ENCODE results near the gene POTEG.
A peak's percentile ranks its signal among the peaks of the same experiment; 100 is the strongest.
"Not testable (repeated sequence)": the region's sequence is repeated elsewhere in the genome, so short reads cannot be mapped to it uniquely, and the experiment has no call there.

Gene POTEG

GRCh38 chr14:19434241-19434640 is at the start of gene POTEG:
TSS of gene POTEG (minus strand) at chr14:19434341. CDS start at chr14:19434289, 52 bp downstream.
- DNase-seq = not testable (repeated sequence)

DNA sequence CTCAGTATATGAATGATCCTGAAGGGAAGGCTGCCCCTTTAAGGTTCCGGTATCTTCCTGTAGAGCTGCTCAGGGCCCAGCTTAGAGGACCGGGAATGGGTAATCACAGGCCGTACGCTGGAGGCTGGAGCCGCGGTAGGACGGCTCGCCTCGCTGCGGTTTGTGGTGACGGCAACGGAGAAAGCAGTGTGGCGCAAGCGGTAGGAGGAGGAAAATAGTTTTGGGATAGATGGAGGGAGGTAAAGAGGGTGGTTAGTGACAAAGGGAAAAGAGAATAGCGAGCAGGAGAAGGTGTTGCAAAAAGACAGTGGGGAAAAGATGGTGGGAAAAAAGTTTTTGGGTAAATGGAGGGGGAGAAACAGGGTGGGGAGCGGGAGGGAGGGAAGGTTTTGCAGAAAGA is 48.0 kb upstream of the POTEG start:
- DNase-seq = not testable (repeated sequence)

- not testable (repeated sequence) for DNase-seq
Observed at GRCh38 chr14:19481421-19481820, 47.3 kb upstream of the POTEG start.

- DNase-seq = not testable (repeated sequence)
Observed at GRCh38 chr14:19480491-19480890, 46.4 kb upstream of the POTEG start.

DNA sequence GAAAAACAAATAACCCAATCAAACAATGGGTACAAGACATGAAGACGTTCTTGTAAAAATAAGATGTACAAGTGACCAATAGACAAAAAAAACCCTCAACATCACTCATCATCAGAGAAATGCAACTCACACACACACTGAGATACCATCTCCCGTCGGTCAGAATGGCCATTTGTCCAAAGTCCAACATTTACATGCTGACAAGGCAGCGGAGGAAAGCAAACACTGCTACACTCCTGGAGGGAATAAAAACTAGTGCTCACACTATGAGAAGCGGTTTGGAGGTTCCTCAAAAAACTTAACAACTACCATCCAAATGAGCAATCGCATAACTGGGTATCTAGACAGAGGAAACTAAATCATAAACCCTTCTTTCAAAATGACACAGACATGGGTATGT is 11.6 kb upstream of the POTEG start:
- DNase-seq = not testable (repeated sequence)

GRCh38 chr14:19439826-19440225 is 5.7 kb upstream of the POTEG start:
- DNase-seq = not testable (repeated sequence)

- not testable (repeated sequence) for DNase-seq
Observed at GRCh38 chr14:19439219-19439618, 5.1 kb upstream of the POTEG start.

DNA sequence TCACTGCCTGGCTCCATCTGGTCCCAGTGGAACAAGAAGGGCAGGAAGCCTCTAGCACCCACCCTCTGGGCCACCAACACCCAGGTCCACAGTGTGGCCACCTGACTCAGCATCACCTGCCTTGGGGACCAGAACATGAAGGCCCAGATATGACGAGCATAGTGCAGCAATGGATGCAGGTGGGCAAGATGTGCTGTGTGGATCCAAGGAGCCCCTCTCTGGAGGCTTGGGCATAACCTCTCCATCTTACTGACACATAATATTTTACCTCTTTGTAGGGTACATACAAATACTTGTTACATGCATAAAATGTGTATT is 2.9 kb upstream of the POTEG start:
- not testable (repeated sequence) for DNase-seq

- DNase-seq = not testable (repeated sequence)
Observed at GRCh38 chr14:19436311-19437125, 2.4 kb upstream of the POTEG start.

DNA sequence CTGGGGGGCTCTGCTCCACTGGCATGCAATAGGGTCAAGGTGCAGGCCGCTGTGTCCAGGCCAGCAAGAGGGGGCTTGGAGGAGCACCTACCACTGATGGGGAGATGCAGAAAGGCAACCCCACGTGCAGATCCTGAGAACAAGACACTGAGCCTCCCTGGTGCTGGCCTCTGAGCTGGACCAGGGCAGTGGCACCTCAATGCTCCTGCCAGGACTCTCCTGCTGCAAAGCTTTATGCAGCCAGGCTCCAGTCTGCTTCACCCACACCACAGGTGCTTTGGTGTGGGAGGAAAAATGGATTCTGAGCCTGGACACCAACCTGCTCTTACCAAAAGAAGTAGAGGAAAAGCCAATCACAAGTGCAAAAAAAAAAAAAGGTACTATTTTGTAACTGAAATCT is 1.7 kb upstream of the POTEG start:
- DNase-seq = not testable (repeated sequence)

DNA sequence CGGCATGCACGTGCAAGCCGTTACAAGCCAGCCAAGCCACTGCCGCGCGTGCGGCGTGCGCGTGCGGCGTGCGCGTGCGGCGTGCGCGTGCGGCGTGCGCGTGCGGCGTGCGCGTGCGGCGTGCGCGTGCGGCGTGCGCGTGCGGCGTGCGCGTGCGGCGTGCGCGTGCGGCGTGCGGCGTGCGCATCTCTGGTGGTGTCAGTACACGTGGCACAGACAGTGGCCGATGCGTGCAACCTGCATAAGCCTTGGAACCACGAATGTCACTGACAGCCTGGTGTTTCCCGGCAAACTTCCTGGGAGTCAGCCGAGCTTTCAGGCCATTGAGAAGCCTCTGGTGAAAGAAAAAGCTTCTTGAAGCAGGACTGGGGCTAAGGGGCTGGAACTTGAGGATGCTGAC is 750 bp upstream of the POTEG start:
- DNase-seq = not testable (repeated sequence)

- DNase-seq = not testable (repeated sequence)
Observed at GRCh38 chr14:19433765-19434164, 376 bp downstream of the POTEG start.

- not testable (repeated sequence) for DNase-seq
Observed at GRCh38 chr14:19408519-19408918, 25.6 kb downstream of the POTEG start.

DNA sequence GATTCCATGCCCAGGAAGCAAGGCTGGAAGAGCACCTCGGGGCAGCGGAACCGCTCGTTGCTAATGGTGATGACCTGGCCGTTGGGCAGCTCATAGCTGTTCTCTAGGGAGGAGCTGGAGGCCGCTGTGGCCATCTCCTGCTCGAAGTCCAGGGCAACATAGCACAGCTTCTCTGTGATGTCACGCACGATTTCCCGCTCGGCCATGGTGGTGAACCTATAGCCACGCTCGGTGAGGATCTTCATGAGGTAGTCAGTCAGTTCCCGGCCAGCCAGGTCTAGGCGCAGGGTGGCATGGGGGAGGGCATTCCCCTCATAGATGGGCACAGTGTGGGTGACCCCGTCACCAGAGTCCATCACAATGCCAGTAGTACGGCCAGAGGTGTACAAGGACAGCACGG is 32.0 kb downstream of the POTEG start:
- DNase-seq = not testable (repeated sequence)

DNA sequence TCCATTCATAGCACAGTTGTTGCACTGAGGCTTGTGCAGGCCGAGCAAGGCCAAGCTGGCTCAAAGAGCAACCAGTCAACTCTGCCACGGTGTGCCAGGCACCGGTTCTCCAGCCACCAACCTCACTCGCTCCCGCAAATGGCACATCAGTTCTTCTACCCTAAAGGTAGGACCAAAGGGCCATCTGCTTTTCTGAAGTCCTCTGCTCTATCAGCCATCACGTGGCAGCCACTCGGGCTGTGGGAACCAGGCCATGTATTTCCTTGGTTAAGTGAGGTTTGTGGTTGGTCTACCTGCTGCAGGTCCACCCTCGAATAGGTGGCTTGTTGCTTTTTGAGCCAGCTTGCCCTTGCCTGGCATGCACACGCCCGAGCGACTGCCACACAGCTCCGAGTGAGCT is 39.4 kb downstream of the POTEG start:
- not testable (repeated sequence) for DNase-seq

DNA sequence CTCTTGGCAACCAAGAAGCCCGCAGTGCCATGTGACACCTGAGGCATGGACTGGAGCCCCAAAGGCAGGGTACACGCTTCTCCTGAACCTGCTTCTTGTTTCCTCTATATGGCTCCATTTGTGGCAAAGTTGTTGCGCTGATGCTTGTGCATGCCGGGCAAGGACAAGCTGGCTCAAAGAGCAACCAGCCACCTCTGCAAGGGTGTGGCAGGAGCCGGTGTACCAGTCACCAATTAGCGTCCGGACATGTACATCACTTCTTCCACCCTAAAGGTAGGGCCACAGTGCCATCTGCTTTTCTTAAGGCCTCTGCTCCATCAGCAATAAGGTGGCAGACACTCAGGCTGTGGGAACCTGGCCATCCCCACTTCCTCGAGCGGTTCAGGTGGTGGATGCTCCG is 43.9 kb downstream of the POTEG start:
- DNase-seq = peak; percentile 28

DNA sequence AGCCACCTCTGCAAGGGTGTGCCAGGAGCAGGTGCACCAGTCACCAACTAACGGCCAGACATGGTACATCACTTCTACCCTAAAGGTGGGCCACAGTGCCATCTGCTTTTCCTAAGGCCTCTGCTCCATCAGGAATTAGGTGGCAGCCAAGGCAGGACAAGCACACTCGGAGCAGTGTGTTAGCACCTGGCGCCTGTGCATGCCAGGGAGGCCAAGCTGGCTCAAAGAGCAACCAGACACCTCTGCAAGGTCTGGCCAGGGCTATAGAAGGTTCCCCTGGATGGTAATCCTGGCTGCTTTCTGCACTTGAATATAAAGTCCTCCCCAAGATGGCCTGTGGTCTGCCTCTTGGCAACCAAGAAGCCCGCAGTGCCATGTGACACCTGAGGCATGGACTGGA is 45.4 kb downstream of the POTEG start:
- DNase-seq = not testable (repeated sequence)

GRCh38 chr14:19386996-19387395 is 47.1 kb downstream of the POTEG start:
- DNase-seq = not testable (repeated sequence)

GRCh38 chr14:19386309-19386708 is 47.8 kb downstream of the POTEG start:
- DNase-seq = not testable (repeated sequence)

DNA sequence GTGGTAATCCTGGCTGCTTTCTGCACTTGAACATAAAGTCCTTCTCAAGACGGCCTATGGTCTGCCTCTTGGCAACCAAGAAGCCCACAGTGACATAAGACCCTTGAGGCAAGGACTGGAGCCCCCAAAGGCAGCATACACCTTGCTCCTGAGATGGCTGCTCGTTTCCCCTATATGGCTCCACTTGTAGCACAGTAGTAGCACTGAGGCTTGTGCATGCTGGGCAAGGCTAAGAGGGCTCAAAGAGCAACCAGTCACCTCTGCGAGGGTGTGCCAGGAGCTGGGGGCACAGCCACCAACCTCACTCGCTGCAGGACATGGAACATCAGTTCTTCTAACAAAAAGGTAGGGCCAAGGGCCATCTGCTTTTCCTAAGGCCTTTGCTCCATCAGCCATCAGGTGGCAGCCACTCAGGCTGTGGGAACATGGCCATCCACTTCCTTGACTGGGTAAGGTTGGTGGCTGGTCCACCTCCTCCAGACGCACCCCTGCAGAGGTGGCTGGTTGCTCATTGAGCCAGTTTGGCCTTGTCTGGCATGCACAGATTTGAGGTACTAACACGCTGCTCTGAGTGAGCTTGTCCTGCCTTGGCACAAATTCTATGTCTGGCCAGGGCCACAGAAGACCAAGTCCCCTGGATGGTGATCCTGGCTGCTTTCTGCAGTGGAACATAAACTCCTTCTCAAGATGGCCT is 49.9 kb downstream of the POTEG start:
- DNase-seq = not testable (repeated sequence)

GRCh38 chr14:19383008-19383584 is 51.0 kb downstream of the POTEG start:
- DNase-seq = not testable (repeated sequence)

DNA sequence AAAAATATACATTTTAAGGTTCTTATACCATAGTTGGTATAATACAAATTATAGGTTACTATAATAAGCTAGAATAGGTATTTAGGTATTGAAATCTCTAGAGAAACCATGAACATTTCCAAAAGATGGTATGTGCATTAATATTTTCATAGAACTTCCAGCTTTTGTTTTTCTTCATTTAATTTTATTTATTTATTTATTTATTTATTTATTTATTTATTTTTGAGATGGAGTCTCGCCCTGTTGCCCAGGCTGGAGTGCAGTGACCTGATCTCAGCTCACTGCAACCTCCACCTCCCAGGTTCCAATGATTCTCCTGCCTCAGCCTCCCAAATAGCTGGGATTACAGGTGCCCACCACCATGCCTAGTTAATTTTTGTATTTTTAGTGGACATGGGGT is 54.0 kb downstream of the POTEG start:
- not testable (repeated sequence) for DNase-seq

DNA sequence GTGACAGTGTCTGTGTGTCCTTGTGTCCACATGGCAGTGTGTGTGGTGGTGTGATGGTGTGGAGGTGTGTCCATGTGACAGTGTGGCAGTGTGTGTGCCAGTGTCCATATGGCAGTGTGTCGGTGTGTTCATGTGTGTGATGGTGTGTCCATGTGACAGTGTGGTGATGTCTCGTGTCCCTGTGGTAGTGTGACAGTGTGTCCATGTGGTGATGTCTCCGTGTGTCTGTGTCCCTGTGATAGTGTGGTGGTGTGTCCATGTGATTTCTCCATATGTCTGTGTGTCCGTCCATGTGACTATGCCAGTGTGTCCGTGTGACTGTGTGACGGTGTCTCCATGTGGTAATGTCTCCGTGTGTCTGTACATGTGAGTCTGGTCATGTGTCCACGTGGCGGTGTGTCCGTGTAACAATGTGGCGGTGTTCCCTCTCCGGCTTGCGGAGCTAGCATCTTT is 59.7 kb downstream of the POTEG start:
- DNase-seq = peak; percentile 21
